NCI-H774 (cell line): Measurements from ENCODE around the gene SERINC5.
"Not testable (repeated sequence)": the region's sequence is repeated elsewhere in the genome, so short reads cannot be mapped to it uniquely, and the experiment has no call there.

Experiments used
- DNase-seq: peaks from one replicate; lab custom pipeline; 2025; lab: John Stamatoyannopoulos, UW

SERINC5 gene

DNA sequence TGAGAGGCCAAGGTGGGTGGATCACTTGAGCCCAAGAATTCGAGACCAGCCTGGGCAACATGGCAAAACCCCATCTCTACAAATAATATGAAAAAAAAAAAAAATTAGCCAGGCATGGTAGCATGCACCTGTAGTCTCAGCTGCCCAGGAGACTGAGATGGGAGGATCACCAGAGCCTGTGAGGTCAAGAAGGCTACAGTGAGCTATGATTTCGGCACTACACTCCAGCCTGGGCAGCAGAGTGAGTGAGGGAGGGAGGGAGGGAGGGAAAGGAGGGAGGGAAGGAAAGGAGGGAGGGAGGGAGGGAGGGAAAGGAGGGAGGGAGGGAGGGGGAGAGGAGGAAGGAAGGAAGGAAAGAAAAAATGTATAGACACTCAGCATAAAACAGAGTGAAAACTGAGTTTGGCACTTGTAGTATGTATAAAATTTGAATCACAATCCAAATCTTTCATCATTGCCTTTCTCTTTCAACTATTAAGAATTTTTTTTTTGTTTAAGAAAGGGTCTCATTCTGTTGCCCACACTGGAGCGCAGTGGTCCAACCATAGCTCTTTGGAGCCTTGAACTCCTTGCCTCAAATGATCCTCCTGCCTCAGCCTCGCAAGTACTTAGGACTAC lies 27.8 kb downstream of the SERINC5 start:
- DNase-seq: no peak

- no peak for DNase-seq
Measured at GRCh38 chr5:80225934-80226326, 29.9 kb downstream of the SERINC5 start.

DNA sequence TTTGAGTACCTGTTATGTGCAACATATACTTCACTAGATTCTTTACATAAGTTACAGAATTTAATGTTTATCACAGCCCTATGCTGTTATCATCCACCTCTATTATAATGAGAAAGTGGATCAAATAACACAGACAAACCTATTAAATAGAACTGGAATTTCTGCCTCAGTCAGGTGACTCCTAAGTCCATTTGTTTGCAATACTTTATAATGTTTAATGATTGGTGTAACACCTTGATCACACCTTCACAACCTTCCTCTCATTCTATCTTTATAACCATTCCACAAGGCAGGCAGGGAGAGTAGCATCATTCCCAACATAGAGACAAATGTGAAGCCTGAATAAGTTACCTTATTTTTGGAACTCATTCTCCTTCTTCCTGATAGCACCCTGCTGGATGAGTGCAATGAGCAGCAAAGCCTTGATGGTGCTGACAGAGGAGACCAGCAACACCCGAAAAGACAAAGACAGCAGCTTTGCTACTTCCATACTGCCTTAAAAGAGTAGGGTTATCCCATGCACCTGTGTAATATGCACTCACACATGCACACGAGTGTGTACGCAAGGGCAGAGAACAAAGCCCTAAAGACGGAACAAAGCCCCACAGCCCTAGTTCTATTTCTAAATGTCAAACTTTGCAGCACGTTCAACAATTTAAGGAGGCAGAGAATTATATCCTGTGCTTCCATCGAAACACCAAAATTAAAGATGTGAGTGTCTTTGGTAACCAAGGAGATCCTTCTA lies 30.5 kb downstream of the SERINC5 start:
- DNase-seq: no peak

- DNase-seq: no peak
Measured at GRCh38 chr5:80223561-80223960, 32.3 kb downstream of the SERINC5 start.

GRCh38 chr5:80220245-80220897 lies 35.5 kb downstream of the SERINC5 start:
- DNase-seq: peak; percentile 27

DNA sequence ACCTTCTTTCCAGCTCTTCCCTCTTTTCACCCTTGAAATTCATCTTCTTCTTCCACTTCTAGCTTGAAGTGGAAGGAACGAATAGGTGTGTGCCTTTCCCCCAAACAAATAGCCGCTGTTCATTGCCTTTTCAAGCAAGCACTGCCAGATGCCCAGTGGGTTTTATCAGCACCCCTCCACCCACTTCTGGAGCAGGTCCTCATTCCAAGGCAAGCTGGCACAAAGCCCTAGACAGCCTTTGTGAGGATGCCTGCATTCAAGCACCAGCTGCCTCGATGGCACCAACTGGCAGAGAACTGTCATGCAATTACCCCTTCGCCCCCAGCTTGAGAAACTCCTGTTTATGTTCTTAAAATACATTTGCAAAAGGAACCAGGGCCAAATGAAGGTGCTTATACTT lies 36.5 kb downstream of the SERINC5 start:
- DNase-seq: no peak

DNA sequence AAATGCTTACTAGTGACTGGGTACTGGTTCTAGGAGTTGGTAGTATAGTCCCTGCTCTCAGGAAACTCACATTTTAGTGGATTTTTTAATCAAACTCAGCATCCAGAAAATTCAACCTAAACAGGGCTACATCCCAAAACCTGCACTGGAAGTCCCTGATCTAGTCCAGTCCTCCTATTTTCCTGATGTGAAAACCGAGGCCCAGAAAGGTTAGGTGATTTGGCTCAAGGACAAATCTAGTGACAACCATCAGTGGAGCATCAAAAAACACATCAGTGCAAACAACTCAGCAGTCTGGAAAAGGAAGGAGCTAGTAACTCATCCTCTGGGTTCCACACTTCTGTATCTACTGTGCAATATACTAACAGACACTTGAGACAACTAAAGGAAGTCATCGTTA lies 38.2 kb downstream of the SERINC5 start:
- DNase-seq: no peak

GRCh38 chr5:80216753-80217596 lies 38.9 kb downstream of the SERINC5 start:
- peak; percentile 10 for DNase-seq

- no peak for DNase-seq
Measured at GRCh38 chr5:80216096-80216495, 39.8 kb downstream of the SERINC5 start.

- no peak for DNase-seq
Measured at GRCh38 chr5:80215523-80215922, 40.3 kb downstream of the SERINC5 start.

DNA sequence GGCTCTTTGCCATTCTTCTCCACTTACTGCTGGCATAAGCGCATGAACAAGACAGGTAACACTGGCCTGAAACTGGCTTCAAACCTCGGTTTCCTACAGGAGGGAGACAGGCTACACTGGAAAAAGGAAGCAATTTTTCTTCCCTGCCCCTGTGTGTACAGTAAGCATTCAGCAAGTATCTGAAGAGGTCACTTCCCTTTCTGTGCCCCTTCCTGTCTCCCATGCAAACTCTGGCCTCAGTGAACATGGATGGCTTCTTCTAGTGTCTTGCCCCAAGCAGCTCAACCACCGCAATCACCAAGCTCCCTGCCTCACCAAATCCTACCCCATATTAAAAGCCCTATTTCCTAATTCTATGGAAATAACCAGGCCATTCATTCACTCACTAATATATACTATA lies 42.4 kb downstream of the SERINC5 start:
- DNase-seq: no peak

DNA sequence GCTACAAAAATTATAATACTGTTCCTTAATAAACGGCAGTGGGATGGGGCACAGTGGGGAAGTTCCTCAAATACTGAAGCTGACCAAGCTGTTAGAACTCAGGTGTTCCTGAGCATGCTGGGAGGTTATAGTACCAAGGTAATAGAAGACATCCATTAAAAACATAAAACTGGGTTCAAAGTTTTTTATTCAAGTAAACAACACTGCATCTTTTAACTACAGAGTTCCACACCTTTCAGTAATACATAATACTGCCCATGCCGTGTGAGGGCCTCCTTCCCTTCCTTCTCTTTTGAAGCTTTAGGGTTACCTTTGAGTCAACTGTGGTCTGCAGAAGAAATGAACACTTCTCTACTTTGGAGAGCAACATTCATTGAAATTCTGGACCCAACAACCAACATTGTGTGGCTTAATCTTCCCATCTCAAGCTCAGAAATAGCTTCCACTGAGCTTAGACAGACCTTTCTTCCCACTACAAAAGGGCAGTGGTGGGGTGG lies 43.6 kb downstream of the SERINC5 start:
- no peak for DNase-seq

DNA sequence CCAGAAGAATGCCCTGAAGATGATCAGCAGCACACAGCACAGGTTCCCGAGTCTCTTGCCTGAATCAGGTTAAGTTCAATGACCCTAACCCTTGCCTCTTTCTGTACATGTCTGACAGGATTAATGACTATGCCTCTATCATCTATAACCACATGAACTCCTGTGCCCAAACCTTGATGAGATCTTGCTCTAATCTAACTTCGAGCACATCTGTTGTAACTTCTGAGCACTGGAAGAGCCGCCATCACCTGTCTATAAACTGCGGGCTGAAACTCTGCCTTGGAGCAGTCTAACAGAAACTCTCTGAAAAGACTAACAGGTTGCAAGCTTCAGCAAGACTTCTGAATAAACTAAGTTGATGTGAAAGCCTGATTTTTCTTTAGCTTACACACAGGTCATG lies 44.5 kb downstream of the SERINC5 start:
- DNase-seq: no peak

DNA sequence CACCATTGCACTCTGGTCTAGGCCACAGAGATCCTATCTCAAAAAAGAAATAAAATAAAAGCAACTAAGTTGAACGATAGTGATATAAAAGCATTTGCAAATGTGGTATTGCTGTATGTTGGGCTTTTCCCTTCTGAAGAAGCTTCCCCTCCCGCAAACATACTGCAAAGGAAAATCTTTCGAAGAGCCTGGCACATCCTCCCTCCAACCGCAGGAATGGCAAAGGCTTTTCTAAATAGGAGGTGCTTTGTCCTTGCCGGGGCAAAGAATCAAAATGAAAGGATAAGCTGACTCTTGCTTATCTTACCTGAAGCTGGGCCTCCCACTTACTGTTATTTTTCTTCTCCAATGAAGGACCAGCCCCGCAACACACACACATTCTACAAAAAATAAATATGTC lies 45.8 kb downstream of the SERINC5 start:
- no peak for DNase-seq

- DNase-seq: no peak
Measured at GRCh38 chr5:80208381-80208780, 47.5 kb downstream of the SERINC5 start.

DNA sequence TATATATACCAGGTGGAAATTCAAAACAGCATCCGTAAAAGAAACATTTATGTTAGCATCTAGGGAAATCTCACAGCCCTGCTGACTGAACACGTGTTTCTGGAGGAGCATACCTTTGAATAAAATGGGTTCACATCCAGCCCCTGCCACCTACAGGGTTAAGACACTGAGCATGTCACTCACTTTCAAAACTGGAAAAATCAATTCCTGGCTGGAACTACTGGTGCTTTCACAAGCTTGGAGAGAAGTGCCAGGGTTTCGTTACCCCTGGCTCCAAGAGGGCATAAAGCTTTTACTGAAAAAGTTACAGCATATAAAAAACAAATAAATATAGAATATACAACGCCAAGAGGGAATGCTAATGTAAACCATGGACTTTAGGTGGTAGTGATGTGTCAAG lies 48.0 kb downstream of the SERINC5 start:
- DNase-seq: no peak

DNA sequence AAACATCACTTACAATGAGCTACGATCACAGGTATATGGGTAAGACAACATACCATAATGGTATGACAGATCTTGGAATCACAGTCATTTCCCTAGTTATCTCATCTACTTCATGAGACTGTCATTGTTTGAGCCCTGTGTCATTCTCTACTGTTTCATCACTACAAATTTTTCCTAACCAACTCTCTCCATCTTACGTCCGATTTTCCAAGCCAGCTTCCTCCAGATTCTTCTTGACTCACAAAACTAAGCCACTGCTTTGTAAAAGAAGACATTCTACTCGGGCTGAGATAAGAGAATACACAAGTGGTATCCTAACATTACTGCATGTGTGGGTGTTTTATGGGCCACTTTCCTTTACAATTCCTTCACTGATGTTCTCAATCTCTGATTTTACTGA lies 49.6 kb downstream of the SERINC5 start:
- DNase-seq: no peak

GRCh38 chr5:80205846-80206245 lies 50.0 kb downstream of the SERINC5 start:
- DNase-seq: no peak

DNA sequence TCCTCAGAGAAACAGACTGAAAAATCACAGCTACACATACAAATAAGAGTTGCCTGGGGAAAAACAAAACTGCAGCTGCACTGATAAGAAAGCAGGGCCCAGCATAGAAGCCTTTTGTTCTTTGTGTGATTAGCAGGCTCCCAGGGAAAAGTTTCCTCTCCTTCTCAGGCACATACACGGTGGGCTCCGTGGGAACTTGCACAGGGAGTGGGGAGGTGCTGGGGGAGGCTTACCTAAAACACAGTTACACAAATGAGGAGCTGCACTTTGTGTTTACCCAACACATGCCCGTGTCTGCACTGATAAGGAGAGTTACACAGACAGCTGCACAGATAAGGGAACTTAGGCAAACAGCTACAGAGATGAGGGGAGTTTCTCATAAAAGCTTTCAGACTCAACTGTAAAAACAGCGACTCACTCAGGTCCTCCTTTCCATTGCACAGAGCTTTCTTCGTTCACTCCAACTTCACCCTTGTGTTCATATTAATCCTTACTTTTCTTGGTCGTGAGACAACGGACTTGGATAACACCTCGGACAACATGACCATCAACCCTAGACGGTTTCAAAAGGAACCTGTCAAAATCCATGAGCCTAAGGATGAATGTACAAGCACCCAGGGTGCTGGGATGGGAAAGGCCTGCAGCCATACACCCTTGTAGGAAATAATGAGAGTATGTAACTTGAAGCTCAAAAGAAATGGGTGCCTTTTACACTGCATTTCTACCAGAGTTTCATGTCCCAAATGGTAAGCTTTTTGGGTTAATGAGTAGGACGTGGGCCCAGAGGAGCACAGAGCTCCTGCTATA lies 50.8 kb downstream of the SERINC5 start:
- DNase-seq: no peak

- not testable (repeated sequence) for DNase-seq
Measured at GRCh38 chr5:80201763-80202162, 54.1 kb downstream of the SERINC5 start.

GRCh38 chr5:80198920-80199319 lies 56.9 kb downstream of the SERINC5 start:
- no peak for DNase-seq
